NCI-H1436 treated with DMSO at 0.1 percent for 48 hours (cell line): ENCODE measurements around the gene PLPP1.
A peak's percentile ranks its signal among the peaks of the same experiment; 100 is the strongest.

Source experiments
- DNase-seq: peaks from one replicate; lab custom pipeline; 2025; lab: John Stamatoyannopoulos, UW

PLPP1 gene

GRCh38 chr5:55407984-55408383 lies 126.8 kb downstream of the PLPP1 start:
- DNase-seq, result no peak

- DNase-seq, result no peak
Observed at GRCh38 chr5:55407059-55407684, 127.6 kb downstream of the PLPP1 start.

- peak; percentile 59 for DNase-seq
Observed at GRCh38 chr5:55406292-55406691, 128.5 kb downstream of the PLPP1 start.

GRCh38 chr5:55402199-55402598 lies 132.6 kb downstream of the PLPP1 start:
- no peak for DNase-seq

GRCh38 chr5:55393501-55394175 lies 141.1 kb downstream of the PLPP1 start:
- DNase-seq, result no peak

- no peak for DNase-seq
Observed at GRCh38 chr5:55392669-55393068, 142.1 kb downstream of the PLPP1 start.

GRCh38 chr5:55391707-55392106 lies 143.1 kb downstream of the PLPP1 start:
- no peak for DNase-seq

- DNase-seq, result no peak
Observed at GRCh38 chr5:55387865-55388264, 146.9 kb downstream of the PLPP1 start.

GRCh38 chr5:55386356-55386755 lies 148.4 kb downstream of the PLPP1 start:
- DNase-seq, result no peak

GRCh38 chr5:55385846-55386245 lies 148.9 kb downstream of the PLPP1 start:
- DNase-seq, result no peak

GRCh38 chr5:55385227-55385626 lies 149.5 kb downstream of the PLPP1 start:
- DNase-seq, result no peak

GRCh38 chr5:55384072-55384471 lies 150.7 kb downstream of the PLPP1 start:
- DNase-seq, result no peak

GRCh38 chr5:55383254-55383653 lies 151.5 kb downstream of the PLPP1 start:
- no peak for DNase-seq

GRCh38 chr5:55377810-55378209 lies 157.0 kb downstream of the PLPP1 start:
- no peak for DNase-seq
